Duodenal mucosa (tissue), 2 donors: Measurements from ENCODE around the gene DLL1.

Experiments
- H3K27ac ChIP-seq: one replicate; pipeline ENCODE4 v1.7.0; 2013; ENCODE audit warnings: low read depth, low read length
- H3K27me3 ChIP-seq, 2 donors: one replicate each; pipeline ENCODE4 v1.7.0; 2013; ENCODE audit warnings: low read length in 2 of 2, control low read depth in 1 of 2; ENCODE audit not compliant: insufficient read depth in 2 of 2, control insufficient read depth in 1 of 2
- H3K36me3 ChIP-seq, 2 donors: one replicate each; pipeline ENCODE4 v1.7.0; 2013; ENCODE audit warnings: low read length in 2 of 2, control low read depth in 1 of 2; ENCODE audit not compliant: insufficient read depth in 2 of 2, control insufficient read depth in 1 of 2
- H3K4me1 ChIP-seq, 2 donors: one replicate each; pipeline ENCODE4 v1.7.0; 2013; ENCODE audit warnings: low read length in 2 of 2, control low read depth in 1 of 2; ENCODE audit not compliant: insufficient read depth in 2 of 2, control insufficient read depth in 1 of 2
- H3K4me3 ChIP-seq, 2 donors: one replicate each; pipeline ENCODE4 v1.7.0; 2013; ENCODE audit warnings: low read length in 2 of 2, low read depth in 1 of 2
- H3K9ac ChIP-seq, 2 donors: one replicate each; pipeline ENCODE4 v1.7.0; 2013; ENCODE audit warnings: low read length in 2 of 2, low read depth in 1 of 2
- H3K9me3 ChIP-seq, 2 donors: one replicate each; pipeline ENCODE4 v1.7.0; 2013; ENCODE audit warnings: low read length in 2 of 2, control low read depth in 1 of 2; ENCODE audit not compliant: control insufficient read depth in 1 of 2

Gene DLL1

GRCh38 chr6:170276369-170277057 lies 14.4 kb downstream of the DLL1 start:
- Histone ChIP-seq H3K36me3 (no peaks in the 10 kb centered on the region), H3K9me3 (no peaks in the 10 kb centered on the region), H3K4me3 (no peak overlapping the region), H3K27me3 (peaks cover 14 to 15% of the 10 kb centered on the region in 2 donors), H3K27ac (peak overlapping the region; percentile 30), H3K9ac (no peak overlapping the region), H3K4me1 (peaks cover 17 to 20% of the 10 kb centered on the region in 2 donors)

GRCh38 chr6:170274713-170275560 lies 15.9 kb downstream of the DLL1 start:
- peaks cover 6 to 14% of the 10 kb centered on the region in 2 donors for H3K4me1 ChIP-seq
- H3K36me3 ChIP-seq: no peaks in the 10 kb centered on the region
- H3K4me3 ChIP-seq: no peak overlapping the region
- no peak overlapping the region for H3K27ac ChIP-seq
- H3K9me3 ChIP-seq: no peaks in the 10 kb centered on the region
- no peak overlapping the region for H3K9ac ChIP-seq
- peaks cover 14 to 17% of the 10 kb centered on the region in 2 donors for H3K27me3 ChIP-seq

GRCh38 chr6:170273681-170274080 lies 17.2 kb downstream of the DLL1 start:
- Histone ChIP-seq H3K4me1 (peaks cover 6 to 7% of the 10 kb centered on the region in 2 donors), H3K9ac (no peak overlapping the region), H3K4me3 (no peak overlapping the region), H3K27ac (no peak overlapping the region), H3K27me3 (peaks cover 14 to 17% of the 10 kb centered on the region in 2 donors), H3K36me3 (no peaks in the 10 kb centered on the region), H3K9me3 (no peaks in the 10 kb centered on the region)

- Histone ChIP-seq H3K4me3 (no peak overlapping the region), H3K9ac (no peak overlapping the region), H3K4me1 (peaks cover 6 to 8% of the 10 kb centered on the region in 2 donors), H3K36me3 (no peaks in the 10 kb centered on the region), H3K27ac (no peak overlapping the region), H3K9me3 (no peaks in the 10 kb centered on the region), H3K27me3 (peaks cover 16 to 17% of the 10 kb centered on the region in 2 donors)
These were observed 17.7 kb downstream of the DLL1 start for GRCh38 chr6:170273191-170273590.

- Histone ChIP-seq H3K4me3 (no peak overlapping the region), H3K27ac (no peak overlapping the region), H3K27me3 (peaks cover 16 to 17% of the 10 kb centered on the region in 2 donors), H3K9ac (no peak overlapping the region), H3K9me3 (no peaks in the 10 kb centered on the region), H3K36me3 (no peaks in the 10 kb centered on the region), H3K4me1 (peaks cover 6 to 8% of the 10 kb centered on the region in 2 donors)
These were observed 18.4 kb downstream of the DLL1 start for GRCh38 chr6:170272341-170273065.

- Histone ChIP-seq H3K27me3 (peaks cover 16 to 17% of the 10 kb centered on the region in 2 donors), H3K4me3 (no peak overlapping the region), H3K9ac (no peak overlapping the region), H3K27ac (no peak overlapping the region), H3K36me3 (no peaks in the 10 kb centered on the region), H3K9me3 (no peaks in the 10 kb centered on the region), H3K4me1 (peaks cover 6 to 8% of the 10 kb centered on the region in 2 donors)
These were observed 19.0 kb downstream of the DLL1 start for GRCh38 chr6:170271771-170272314.

- no peak overlapping the region for H3K27ac ChIP-seq
- H3K4me1 ChIP-seq: peaks cover 8 to 12% of the 10 kb centered on the region in 2 donors
- H3K9me3 ChIP-seq: no peaks in the 10 kb centered on the region
- H3K4me3 ChIP-seq: no peak overlapping the region
- no peak overlapping the region for H3K9ac ChIP-seq
- no peaks in the 10 kb centered on the region for H3K36me3 ChIP-seq
- peaks cover 13 to 16% of the 10 kb centered on the region in 2 donors for H3K27me3 ChIP-seq
These were observed 19.8 kb downstream of the DLL1 start for GRCh38 chr6:170270984-170271593.

GRCh38 chr6:170269846-170270541 lies 20.9 kb downstream of the DLL1 start:
- H3K27me3 ChIP-seq: peaks cover 7 to 13% of the 10 kb centered on the region in 2 donors
- H3K4me3 ChIP-seq: no peak overlapping the region
- peak overlapping the region in 1 of 2 donors; percentile 28 for H3K9ac ChIP-seq
- no peaks in the 10 kb centered on the region for H3K36me3 ChIP-seq
- H3K9me3 ChIP-seq: no peaks in the 10 kb centered on the region
- H3K27ac ChIP-seq: no peak overlapping the region
- H3K4me1 ChIP-seq: peaks cover 18 to 21% of the 10 kb centered on the region in 2 donors

- Histone ChIP-seq H3K9me3 (no peaks in the 10 kb centered on the region), H3K9ac (peak overlapping the region in 1 of 2 donors; percentile 28), H3K27ac (no peak overlapping the region), H3K36me3 (no peaks in the 10 kb centered on the region), H3K4me3 (no peak overlapping the region), H3K4me1 (peaks cover 18 to 21% of the 10 kb centered on the region in 2 donors), H3K27me3 (peaks cover 2 to 12% of the 10 kb centered on the region in 2 donors)
These were observed 21.6 kb downstream of the DLL1 start for GRCh38 chr6:170269151-170269845.
